ENCODE results near the gene PAIP2.
A peak's percentile ranks its signal among the peaks of the same experiment; 100 is the strongest.
"Not testable (repeated sequence)": the region's sequence is repeated elsewhere in the genome, so short reads cannot be mapped to it uniquely, and the experiment has no call there.

PAIP2 gene

GRCh38 chr5:139306197-139306596, 35.5 kb upstream of the PAIP2 start:
- peaks cover 2% of the 10 kb centered on the region; the same call in 1 of the 2 replicates for H3F3A ChIP-seq (ENCODE audit: low read depth)
- peaks cover 100% of the 10 kb centered on the region for H4K20me1 ChIP-seq (ENCODE audit: insufficient read depth, low read length, poor library complexity, severe bottlenecking)
- H3K9me3 ChIP-seq (ENCODE audit: insufficient read depth, low read depth, low read length): no peaks in the 10 kb centered on the region
- peaks cover 100% of the 10 kb centered on the region for H3K79me2 ChIP-seq (ENCODE audit: insufficient read depth, low read length)
- H3K4me3 ChIP-seq (ENCODE audit: low read length, poor library complexity, severe bottlenecking): no peak overlapping the region
- H3K27me3 ChIP-seq (ENCODE audit: insufficient read depth, low read length, poor library complexity, severe bottlenecking): no peaks in the 10 kb centered on the region
- TF ChIP-seq EZH2phosphoT487 (IDR thresholded peaks at IDR 0.05; ENCODE audit: borderline replicate concordance): no peak
- TF ChIP-seq, protein P1, sequence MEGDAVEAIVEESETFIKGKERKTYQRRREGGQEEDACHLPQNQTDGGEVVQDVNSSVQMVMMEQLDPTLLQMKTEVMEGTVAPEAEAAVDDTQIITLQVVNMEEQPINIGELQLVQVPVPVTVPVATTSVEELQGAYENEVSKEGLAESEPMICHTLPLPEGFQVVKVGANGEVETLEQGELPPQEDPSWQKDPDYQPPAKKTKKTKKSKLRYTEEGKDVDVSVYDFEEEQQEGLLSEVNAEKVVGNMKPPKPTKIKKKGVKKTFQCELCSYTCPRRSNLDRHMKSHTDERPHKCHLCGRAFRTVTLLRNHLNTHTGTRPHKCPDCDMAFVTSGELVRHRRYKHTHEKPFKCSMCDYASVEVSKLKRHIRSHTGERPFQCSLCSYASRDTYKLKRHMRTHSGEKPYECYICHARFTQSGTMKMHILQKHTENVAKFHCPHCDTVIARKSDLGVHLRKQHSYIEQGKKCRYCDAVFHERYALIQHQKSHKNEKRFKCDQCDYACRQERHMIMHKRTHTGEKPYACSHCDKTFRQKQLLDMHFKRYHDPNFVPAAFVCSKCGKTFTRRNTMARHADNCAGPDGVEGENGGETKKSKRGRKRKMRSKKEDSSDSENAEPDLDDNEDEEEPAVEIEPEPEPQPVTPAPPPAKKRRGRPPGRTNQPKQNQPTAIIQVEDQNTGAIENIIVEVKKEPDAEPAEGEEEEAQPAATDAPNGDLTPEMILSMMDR (conservative IDR thresholded peaks at IDR 0.05; ENCODE audit: low read length): no peak
- no peaks in the 10 kb centered on the region for H3K9me2 ChIP-seq (replicated peaks; ENCODE audit: low read depth, low read length)
- H3K36me3 ChIP-seq (ENCODE audit: insufficient read depth, low read length): peaks cover 11% of the 10 kb centered on the region; the same call in 1 of the 2 replicates
- H3K9ac ChIP-seq (ENCODE audit: low read depth, low read length, poor library complexity, severe bottlenecking): no peak overlapping the region
- H2AFZ ChIP-seq (ENCODE audit: low read length): no peak overlapping the region
- peak overlapping the region; percentile 26 for H3K4me2 ChIP-seq (ENCODE audit: low read depth, low read length, poor library complexity, severe bottlenecking)
- peaks cover 37% of the 10 kb centered on the region for H3K4me1 ChIP-seq (ENCODE audit: insufficient read depth, low read length, poor library complexity, severe bottlenecking)

GRCh38 chr5:139306628-139307379, 34.9 kb upstream of the PAIP2 start:
- Histone ChIP-seq H3K4me2 (ENCODE audit: low read depth, low read length, poor library complexity, severe bottlenecking) (peak overlapping the region; percentile 26), H3K36me3 (ENCODE audit: insufficient read depth, low read length) (peaks cover 11% of the 10 kb centered on the region; the same call in 1 of the 2 replicates), H3K4me3 (ENCODE audit: low read length, poor library complexity, severe bottlenecking) (no peak overlapping the region), H4K20me1 (ENCODE audit: insufficient read depth, low read length, poor library complexity, severe bottlenecking) (peaks cover 100% of the 10 kb centered on the region), H3K9me2 (replicated peaks; ENCODE audit: low read depth, low read length) (no peaks in the 10 kb centered on the region), H3K9me3 (ENCODE audit: insufficient read depth, low read depth, low read length) (no peaks in the 10 kb centered on the region), H3K27me3 (ENCODE audit: insufficient read depth, low read length, poor library complexity, severe bottlenecking) (no peaks in the 10 kb centered on the region), H3K79me2 (ENCODE audit: insufficient read depth, low read length) (peaks cover 100% of the 10 kb centered on the region), H3F3A (ENCODE audit: low read depth) (peaks cover 4% of the 10 kb centered on the region; the same call in 1 of the 2 replicates), H2AFZ (ENCODE audit: low read length) (no peak overlapping the region), H3K4me1 (ENCODE audit: insufficient read depth, low read length, poor library complexity, severe bottlenecking) (peaks cover 37% of the 10 kb centered on the region), H3K9ac (ENCODE audit: low read depth, low read length, poor library complexity, severe bottlenecking) (no peak overlapping the region)
- TF ChIP-seq, protein P1 (conservative IDR thresholded peaks at IDR 0.05; ENCODE audit: low read length): no peak
- no peak for TF ChIP-seq EZH2phosphoT487 (IDR thresholded peaks at IDR 0.05; ENCODE audit: borderline replicate concordance)

DNA sequence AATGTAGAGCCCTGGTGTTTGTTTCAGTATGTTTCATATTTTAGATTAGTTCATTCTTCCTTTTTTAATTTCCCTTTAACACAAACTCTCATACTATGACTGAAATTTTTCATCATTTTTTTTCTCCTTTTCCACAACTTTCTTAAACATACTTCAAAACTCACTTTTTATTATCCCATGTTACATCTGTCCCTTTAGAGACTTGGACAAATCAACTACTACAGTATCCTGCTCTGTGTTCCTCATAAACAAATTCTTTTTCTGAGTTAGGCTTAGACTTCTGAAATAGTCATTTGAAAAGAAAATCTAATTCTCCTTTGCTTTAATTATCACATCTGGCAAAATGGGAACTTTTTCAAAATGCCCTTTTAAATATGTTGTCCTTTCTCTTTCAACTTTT, 32.9 kb upstream of the PAIP2 start:
- H2AFZ ChIP-seq (ENCODE audit: low read length): no peak overlapping the region
- no peaks in the 10 kb centered on the region for H3K27me3 ChIP-seq (ENCODE audit: insufficient read depth, low read length, poor library complexity, severe bottlenecking)
- H3K9me3 ChIP-seq (ENCODE audit: insufficient read depth, low read depth, low read length): no peaks in the 10 kb centered on the region
- TF ChIP-seq, protein P1 (conservative IDR thresholded peaks at IDR 0.05; ENCODE audit: low read length): no peak
- no peak for TF ChIP-seq EZH2phosphoT487 (IDR thresholded peaks at IDR 0.05; ENCODE audit: borderline replicate concordance)
- peaks cover 4% of the 10 kb centered on the region; the same call in 1 of the 2 replicates for H3F3A ChIP-seq (ENCODE audit: low read depth)
- no peaks in the 10 kb centered on the region for H3K9me2 ChIP-seq (replicated peaks; ENCODE audit: low read depth, low read length)
- H3K36me3 ChIP-seq (ENCODE audit: insufficient read depth, low read length): peaks cover 15% of the 10 kb centered on the region; the same call in 1 of the 2 replicates
- H3K4me3 ChIP-seq (ENCODE audit: low read length, poor library complexity, severe bottlenecking): no peak overlapping the region
- H3K9ac ChIP-seq (ENCODE audit: low read depth, low read length, poor library complexity, severe bottlenecking): no peak overlapping the region
- peaks cover 100% of the 10 kb centered on the region for H4K20me1 ChIP-seq (ENCODE audit: insufficient read depth, low read length, poor library complexity, severe bottlenecking)
- H3K4me1 ChIP-seq (ENCODE audit: insufficient read depth, low read length, poor library complexity, severe bottlenecking): peaks cover 32% of the 10 kb centered on the region
- peak overlapping the region; percentile 29 for H3K4me2 ChIP-seq (ENCODE audit: low read depth, low read length, poor library complexity, severe bottlenecking)
- peaks cover 100% of the 10 kb centered on the region for H3K79me2 ChIP-seq (ENCODE audit: insufficient read depth, low read length)

- not testable (repeated sequence) for H3F3A ChIP-seq (ENCODE audit: low read depth); H3K9me2 ChIP-seq (replicated peaks; ENCODE audit: low read depth, low read length); H2AFZ ChIP-seq (ENCODE audit: low read length); H3K9me3 ChIP-seq (ENCODE audit: insufficient read depth, low read depth, low read length); H3K27me3 ChIP-seq (ENCODE audit: insufficient read depth, low read length, poor library complexity, severe bottlenecking); H3K4me2 ChIP-seq (ENCODE audit: low read depth, low read length, poor library complexity, severe bottlenecking); H3K4me3 ChIP-seq (ENCODE audit: low read length, poor library complexity, severe bottlenecking); H3K9ac ChIP-seq (ENCODE audit: low read depth, low read length, poor library complexity, severe bottlenecking)
- Histone ChIP-seq H3K36me3 (ENCODE audit: insufficient read depth, low read length) (peaks cover 33% of the 10 kb centered on the region), H4K20me1 (ENCODE audit: insufficient read depth, low read length, poor library complexity, severe bottlenecking) (peaks cover 100% of the 10 kb centered on the region), H3K79me2 (ENCODE audit: insufficient read depth, low read length) (peaks cover 100% of the 10 kb centered on the region), H3K4me1 (ENCODE audit: insufficient read depth, low read length, poor library complexity, severe bottlenecking) (peaks cover 23% of the 10 kb centered on the region)
Measured at GRCh38 chr5:139310715-139311186, 30.9 kb upstream of the PAIP2 start.

All from Loucy (cell line).